ENCODE measurements around the gene LETMD1. TPM values are rescaled to one million over a fixed set of nuclear protein-coding genes. Genes with fewer than 3 reads are reported as not detected.

LETMD1 gene
- total and polyA plus RNA-seq, 2 of the 4 experiments (the other 2 are of a cell fraction): 27.6 to 40.1 TPM

- Histone ChIP-seq H3K9me1 (ENCODE audit: insufficient read depth, low read length) (peaks cover 2% of the 10 kb centered on the region; the same call in 1 of the 2 replicates), H3K14ac (replicated peaks; ENCODE audit: low read depth, low read length) (no peak overlapping the region), H4K91ac (ENCODE audit: insufficient read depth, low read depth, low read length) (no peak overlapping the region), H2BK15ac (ENCODE audit: low read depth, low read length) (no peak overlapping the region), H2BK5ac (ENCODE audit: low read depth, low read length, poor library complexity, severe bottlenecking) (no peak overlapping the region), H4K20me1 (ENCODE audit: insufficient read depth, low read length) (peaks cover 29% of the 10 kb centered on the region), H4K8ac (ENCODE audit: low read depth in 2 of 2, low read length in 2 of 2) (no peak overlapping the region), H3K56ac (ENCODE audit: extremely low read depth, insufficient read depth, low read length) (no peak overlapping the region), H2BK20ac (ENCODE audit: low read depth, low read length) (no peak overlapping the region), H3K23ac (ENCODE audit: low read depth, low read length) (no peak overlapping the region), H3K18ac (ENCODE audit: low read depth, low read length) (no peak overlapping the region), H3K9me3 (ENCODE audit: control insufficient read depth, insufficient read depth, low read length) (no peaks in the 10 kb centered on the region), H2AFZ (replicated peaks; ENCODE audit: low read length, poor library complexity) (no peak overlapping the region), H3K4me1 (ENCODE audit: control insufficient read depth, insufficient read depth, low read length) (peaks cover 3% of the 10 kb centered on the region), H3K9ac (ENCODE audit: low read depth, low read length) (no peak overlapping the region), H4K5ac (ENCODE audit: low read depth, low read length) (no peak overlapping the region), H2BK120ac (ENCODE audit: low read depth, low read length) (no peak overlapping the region), H3K4me3 (ENCODE audit: insufficient read depth, low read depth, low read length) (no peak overlapping the region), H3K4ac (ENCODE audit: low read depth, low read length) (no peak overlapping the region), H3K36me3 (ENCODE audit: control insufficient read depth, insufficient read depth, low read length) (no peaks in the 10 kb centered on the region), H2AK9ac (replicated peaks; ENCODE audit: low read depth, low read length, poor library complexity) (no peak overlapping the region), H2AK5ac (ENCODE audit: low read depth, low read length) (no peak overlapping the region), H3K79me1 (ENCODE audit: low read depth in 1 of 2, low read length in 2 of 2) (peaks cover 29 to 60% of the 10 kb centered on the region in 2 experiments), H3K4me2 (ENCODE audit: low read depth, low read length) (no peak overlapping the region), H3K27me3 (ENCODE audit: control insufficient read depth, insufficient read depth, low read length) (no peaks in the 10 kb centered on the region), H3K27ac (ENCODE audit: insufficient read depth, low read length) (no peak overlapping the region)
- no TSS peak for BruUV-seq (replicated peaks)
- ChIA-PET CTCF (interaction anchor here (0.6 to 1.3 kb wide), 3 partner anchors 11 to 88 kb away, joined by 3 to 5 read pairs (median 3); no protein-coding TSS in a partner anchor), POLR2A (ENCODE audit: unreplicated experiment) (no interaction called here)
- dilution Hi-C loops (cut with HindIII; ENCODE audit: low sequenced_read_pairs, unreplicated experiment): no loop called here
- WGBS, 2 experiments (ENCODE audit: extremely low coverage in 2 of 2, insufficient read length in 1 of 2): no CpG with 5 or more reads among the region's 2 CpGs
- ATAC-seq (ENCODE audit: low read depth) (no peak), DNase-seq (no peak)
- TF ChIP-seq CEBPB (IDR thresholded peaks at IDR 0.05; ENCODE audit: low read depth, low read length): no peak
- no peak for TF ChIP-seq BHLHE40 (IDR thresholded peaks at IDR 0.05; ENCODE audit: low read depth, low read length)
- TF ChIP-seq CHD1 (IDR thresholded peaks at IDR 0.05; ENCODE audit: low read depth, low read length): no peak
- TF ChIP-seq MXI1 (IDR thresholded peaks at IDR 0.05; ENCODE audit: borderline replicate concordance, low read depth, low read length): no peak
- TF ChIP-seq MAZ (IDR thresholded peaks at IDR 0.05; ENCODE audit: borderline replicate concordance, low read depth, low read length): no peak
- TF ChIP-seq RFX5 (IDR thresholded peaks at IDR 0.05; ENCODE audit: low read depth, low read length): no peak
- TF ChIP-seq RAD21 (IDR thresholded peaks at IDR 0.05; ENCODE audit: low read length): no peak
- intact Hi-C loops (cut with micrococcal nuclease): loop anchor here (10.0 kb wide), 1 partner anchor 255 kb away; the partner anchor contains the start of gene ATF1
- in situ Hi-C loops (cut with MboI; ENCODE audit: low sequenced_read_pairs): no loop called here
Observed at GRCh38 chr12:51019927-51020326, 28.2 kb upstream of the LETMD1 start.

Data from IMR-90 (cell line).